ENCODE data around the gene NAB1. TPM values are rescaled to one million over a fixed set of nuclear protein-coding genes. Genes with fewer than 3 reads are reported as not detected.

NAB1 gene
- total and polyA plus RNA-seq, 2 donors (not counting 3 experiments of a cell fraction or from before 2014, with no cell fraction given) = 7.5 to 36.1 TPM

GRCh38 chr2:190666895-190667294 lies 18.0 kb downstream of the NAB1 start:
- CTCF ChIA-PET = interaction anchor here (1.1 kb wide), 1 partner anchor 14 kb away, joined by 6 read pairs; no protein-coding TSS in a partner anchor
- Histone ChIP-seq H3K9ac (replicated peaks; ENCODE audit: extremely low read depth, insufficient read depth, low read length) (no peak overlapping the region), H4K20me1 (replicated peaks; ENCODE audit: control insufficient read depth, extremely low read depth, insufficient read depth, low read length) (no peaks in the 10 kb centered on the region), H3K9me1 (replicated peaks; ENCODE audit: control insufficient read depth, extremely low read depth, insufficient read depth, low read length) (no peaks in the 10 kb centered on the region), H3K36me3 (ENCODE audit: control insufficient read depth in 2 of 2, extremely low read depth in 1 of 2, insufficient read depth in 2 of 2, low read length in 2 of 2) (peaks cover 2 to 3% of the 10 kb centered on the region in 2 experiments), H3K79me2 (ENCODE audit: control insufficient read depth, insufficient read depth, low read length) (peaks cover 24% of the 10 kb centered on the region), H3K4me1 (ENCODE audit: control insufficient read depth, extremely low read depth, insufficient read depth, low read length) (no peaks in the 10 kb centered on the region), H3K27me3 (ENCODE audit: control insufficient read depth in 2 of 2, insufficient read depth in 2 of 2, low read length in 2 of 2) (no peaks in the 10 kb centered on the region), H2AFZ (ENCODE audit: low read depth, low read length) (no peak overlapping the region), H3K4me2 (ENCODE audit: insufficient read depth, low read length) (no peak overlapping the region), H3K9me3 (replicated peaks; ENCODE audit: control insufficient read depth, insufficient read depth, low read length) (no peaks in the 10 kb centered on the region), H3K4me3 (replicated peaks in 1 of 3; ENCODE audit: insufficient read depth in 1 of 3, low read depth in 1 of 3, low read length in 3 of 3) (no peak overlapping the region), H3K27ac (ENCODE audit: insufficient read depth, low read depth, low read length) (no peak overlapping the region)
- no TSS peak for BruUV-seq (replicated peaks)
- no peak for FAIRE-seq
- POLR2A ChIA-PET = no interaction called here
- intact Hi-C loops (cut with micrococcal nuclease) (no loop called here), dilution Hi-C loops (cut with MboI; ENCODE audit: extremely low pct_ligation_motif_present, low sequenced_read_pairs) (no loop called here)
- TF ChIP-seq MAX (IDR thresholded peaks at IDR 0.05; ENCODE audit: insufficient read depth, insufficient read length) = no peak
- no peak for TF ChIP-seq POLR2A (IDR thresholded peaks at IDR 0.05; ENCODE audit: low read depth, low read length)
- no peak for DNase-seq (ENCODE audit: low read depth, low spot score)

GRCh38 chr2:190668892-190669291 lies 20.0 kb downstream of the NAB1 start:
- ChIA-PET POLR2A (no interaction called here), CTCF (no interaction called here)
- TF ChIP-seq POLR2A (IDR thresholded peaks at IDR 0.05; ENCODE audit: low read depth, low read length) (no peak), FOS (IDR thresholded peaks at IDR 0.05; ENCODE audit: borderline replicate concordance, insufficient read depth, low read length) (no peak), POLR2AphosphoS5 (IDR thresholded peaks at IDR 0.05; ENCODE audit: insufficient read depth, low read depth, low read length) (no peak), JUN (IDR thresholded peaks at IDR 0.05; ENCODE audit: borderline replicate concordance, insufficient read depth, insufficient read length, low read depth) (no peak), CTCF (IDR thresholded peaks at IDR 0.05; ENCODE audit: extremely low read depth in 1 of 2, insufficient read depth in 1 of 2, low read depth in 1 of 2, low read length in 2 of 2) (no peak), EZH2 (IDR thresholded peaks at IDR 0.05; ENCODE audit: borderline replicate concordance, low read depth, low read length, severe bottlenecking) (no peak), GATA2 (IDR thresholded peaks at IDR 0.05; ENCODE audit: insufficient read depth, insufficient read length, low read depth, low read length) (no peak), MAX (IDR thresholded peaks at IDR 0.05; ENCODE audit: insufficient read depth, insufficient read length) (no peak), MYC (IDR thresholded peaks at IDR 0.05; ENCODE audit: low read depth, low read length) (no peak)
- no TSS peak for BruUV-seq (replicated peaks)
- no peaks in the 10 kb centered on the region for H4K20me1 ChIP-seq (replicated peaks; ENCODE audit: control insufficient read depth, extremely low read depth, insufficient read depth, low read length)
- DNase-seq (ENCODE audit: low read depth, low spot score) (no peak), FAIRE-seq (no peak)
- no peak overlapping the region for H3K4me3 ChIP-seq (replicated peaks in 1 of 3; ENCODE audit: insufficient read depth in 1 of 3, low read depth in 1 of 3, low read length in 3 of 3)
- no peaks in the 10 kb centered on the region for H3K27me3 ChIP-seq (ENCODE audit: control insufficient read depth in 2 of 2, insufficient read depth in 2 of 2, low read length in 2 of 2)
- H3K79me2 ChIP-seq (ENCODE audit: control insufficient read depth, insufficient read depth, low read length) = peaks cover 18% of the 10 kb centered on the region
- no peak overlapping the region for H3K27ac ChIP-seq (ENCODE audit: insufficient read depth, low read depth, low read length)
- peaks cover 0 to 2% of the 10 kb centered on the region in 2 experiments for H3K36me3 ChIP-seq (ENCODE audit: control insufficient read depth in 2 of 2, extremely low read depth in 1 of 2, insufficient read depth in 2 of 2, low read length in 2 of 2)
- H3K9ac ChIP-seq (replicated peaks; ENCODE audit: extremely low read depth, insufficient read depth, low read length) = no peak overlapping the region
- intact Hi-C loops (cut with micrococcal nuclease) (no loop called here), dilution Hi-C loops (cut with MboI; ENCODE audit: extremely low pct_ligation_motif_present, low sequenced_read_pairs) (no loop called here)
- no peaks in the 10 kb centered on the region for H3K9me1 ChIP-seq (replicated peaks; ENCODE audit: control insufficient read depth, extremely low read depth, insufficient read depth, low read length)
- no peak overlapping the region for H3K4me2 ChIP-seq (ENCODE audit: insufficient read depth, low read length)
- H2AFZ ChIP-seq (ENCODE audit: low read depth, low read length) = no peak overlapping the region
- no peaks in the 10 kb centered on the region for H3K4me1 ChIP-seq (ENCODE audit: control insufficient read depth, extremely low read depth, insufficient read depth, low read length)
- H3K9me3 ChIP-seq (replicated peaks; ENCODE audit: control insufficient read depth, insufficient read depth, low read length) = no peaks in the 10 kb centered on the region

Data from endothelial cell of umbilical vein (primary cell).